ENCODE results near the gene COL15A1.
"Not testable (repeated sequence)": the region's sequence is repeated elsewhere in the genome, so short reads cannot be mapped to it uniquely, and the experiment has no call there.

COL15A1 gene

DNA sequence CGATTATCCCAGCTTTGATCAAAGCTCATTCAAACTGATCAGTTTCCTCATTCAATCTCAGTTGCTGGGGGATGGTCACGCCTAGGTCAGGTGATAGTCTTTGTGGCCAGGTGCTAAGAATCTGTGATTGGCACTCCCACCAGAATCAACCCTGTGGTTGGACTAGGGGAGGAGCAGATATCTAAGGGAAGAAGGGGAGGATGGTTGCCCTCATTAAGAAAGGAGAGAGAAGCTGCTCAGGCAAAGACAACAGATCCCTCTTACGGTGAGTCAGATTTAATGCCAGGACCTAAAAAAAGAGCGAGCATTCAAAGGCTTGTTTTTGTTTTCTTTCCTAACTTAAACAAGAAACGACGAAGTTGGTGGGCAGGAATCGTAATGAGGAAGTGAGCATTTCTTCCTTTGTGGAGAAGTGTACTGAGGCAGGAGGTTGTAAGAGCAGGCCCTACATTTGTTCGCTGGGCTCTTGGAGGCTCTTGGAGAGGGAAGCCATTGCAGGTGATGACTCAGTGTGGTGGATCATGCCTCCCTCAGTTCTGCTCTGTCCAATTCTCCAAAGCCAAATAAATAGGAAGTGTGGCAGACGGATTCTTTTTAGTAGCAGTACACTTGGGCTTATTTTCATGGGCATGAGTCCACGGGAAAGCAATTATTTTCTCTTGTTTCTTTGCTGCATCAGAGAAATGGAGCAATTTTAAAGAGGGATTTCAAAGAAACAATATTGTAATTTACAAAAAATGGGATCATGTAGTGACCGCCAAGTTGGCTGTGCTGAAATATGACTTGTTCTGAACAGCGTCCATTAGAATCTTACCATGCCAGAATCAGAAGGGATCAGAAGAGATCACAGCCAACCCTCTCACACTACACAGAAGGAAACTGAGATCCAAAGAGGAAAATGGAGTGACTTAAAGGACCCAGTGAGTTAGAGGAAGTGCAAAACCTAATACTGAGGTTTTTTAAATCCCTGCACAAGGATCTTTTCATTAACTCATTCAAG lies 142.5 kb downstream of the COL15A1 start:
- DNase-seq: no peak

DNA sequence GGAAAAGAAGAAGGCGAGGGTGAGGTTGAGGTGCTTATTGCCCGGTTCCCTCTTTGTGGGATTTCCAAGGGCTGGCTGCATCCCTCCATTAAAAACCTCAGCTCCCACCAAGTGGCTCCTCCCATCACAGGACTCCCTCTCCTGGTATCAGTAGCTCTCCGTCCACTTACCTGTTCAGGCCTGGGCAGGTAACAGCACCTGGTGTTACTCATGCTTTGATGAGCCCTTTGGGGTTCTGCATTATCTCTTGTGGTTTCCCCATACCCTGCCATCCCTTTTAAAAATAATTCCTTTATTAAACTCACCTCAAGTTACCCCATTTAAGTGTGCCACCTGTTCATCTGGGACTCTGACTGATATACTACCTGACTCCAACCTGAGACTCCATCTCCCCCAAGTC lies 143.8 kb downstream of the COL15A1 start:
- no peak for DNase-seq

DNA sequence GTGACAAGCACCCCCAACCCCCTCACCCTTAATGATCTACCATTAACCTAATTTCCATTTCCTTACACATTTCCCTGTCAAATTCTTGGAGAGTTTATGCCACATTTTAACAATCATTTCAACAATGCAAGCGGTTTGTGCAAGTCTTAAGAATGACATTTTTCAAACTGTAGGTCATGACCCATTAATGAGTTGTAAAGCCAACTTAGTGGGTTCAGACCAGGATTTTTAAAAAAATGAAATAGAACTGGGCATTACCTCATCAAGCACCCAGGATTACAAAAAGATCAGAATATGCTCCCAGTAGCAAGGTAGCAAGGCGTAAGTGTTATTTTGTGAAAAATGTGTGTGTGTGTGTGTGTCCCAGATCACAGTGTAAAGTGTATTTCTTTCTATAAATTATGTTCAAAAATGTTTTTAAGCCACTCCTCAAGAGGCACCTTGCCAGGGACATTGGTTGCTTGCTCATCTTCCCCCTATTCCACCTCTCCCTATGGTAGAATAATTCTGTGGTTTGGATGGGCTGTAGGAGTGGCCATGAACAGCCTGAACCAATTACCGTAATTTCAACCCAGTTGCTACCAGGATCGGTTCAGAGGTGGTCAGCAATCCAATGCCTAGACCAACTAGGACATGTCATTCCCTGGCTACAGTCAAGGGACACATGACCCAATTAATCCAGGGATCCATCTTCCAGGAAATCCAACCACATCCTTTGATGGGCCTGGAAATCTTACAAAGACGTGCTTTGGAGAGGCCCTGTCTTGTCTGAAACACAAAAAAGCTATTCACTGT lies 146.8 kb downstream of the COL15A1 start:
- no peak for DNase-seq

DNA sequence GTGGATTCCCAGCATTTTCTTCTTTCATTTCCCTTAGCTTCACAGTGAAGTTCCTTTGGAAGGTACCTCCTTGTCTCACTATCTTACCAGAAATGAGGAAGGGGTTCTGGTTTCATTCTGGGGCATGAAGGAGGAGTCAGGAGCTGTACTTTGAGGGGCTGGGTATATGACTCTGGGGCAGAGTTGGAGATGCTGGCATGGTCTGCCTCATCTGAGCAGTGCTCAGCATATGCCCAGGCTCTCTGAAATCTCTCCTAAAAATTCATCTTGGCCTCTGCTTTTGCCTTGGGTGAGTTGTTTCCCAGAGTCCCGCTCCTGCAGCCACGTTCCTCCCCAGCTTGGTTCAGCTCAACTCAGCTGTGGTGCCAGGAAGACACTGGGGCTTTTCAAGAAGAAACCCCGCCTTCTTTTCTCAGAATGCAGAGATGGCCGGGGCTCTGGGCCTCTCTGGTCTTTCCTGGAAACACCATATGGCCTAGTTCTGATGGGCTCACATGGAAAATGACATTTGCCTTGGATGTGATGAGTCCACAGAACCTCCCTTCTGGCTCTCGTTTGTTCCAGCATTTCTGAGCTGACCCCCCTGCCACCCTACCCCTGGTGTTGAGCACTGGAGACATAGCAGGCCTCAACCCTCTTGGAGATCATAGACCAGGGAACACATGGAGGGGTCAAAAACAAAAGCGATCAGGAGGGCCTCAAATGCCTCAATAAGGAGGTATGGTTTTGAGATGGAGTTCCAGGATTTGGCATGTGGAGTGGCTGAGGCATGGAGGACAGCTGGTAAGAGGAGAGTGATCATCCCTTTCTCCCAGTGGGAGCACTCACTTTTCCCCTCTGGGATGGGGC lies 149.2 kb downstream of the COL15A1 start:
- no peak for DNase-seq

DNA sequence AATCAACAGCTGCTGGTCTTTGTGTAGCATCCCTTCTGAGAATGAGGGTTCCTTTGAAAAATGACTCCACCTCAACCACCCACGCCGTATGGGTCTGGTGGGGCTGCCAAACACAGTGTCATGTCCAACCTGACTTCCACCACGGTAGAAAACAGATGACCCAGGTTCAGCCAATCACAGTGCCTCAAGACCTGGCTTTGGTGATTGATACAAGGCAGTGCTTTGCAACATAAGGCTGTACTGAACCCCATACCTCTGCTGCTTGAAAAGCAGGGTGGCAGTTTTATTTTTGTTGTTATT lies 149.7 kb downstream of the COL15A1 start:
- no peak for DNase-seq

DNA sequence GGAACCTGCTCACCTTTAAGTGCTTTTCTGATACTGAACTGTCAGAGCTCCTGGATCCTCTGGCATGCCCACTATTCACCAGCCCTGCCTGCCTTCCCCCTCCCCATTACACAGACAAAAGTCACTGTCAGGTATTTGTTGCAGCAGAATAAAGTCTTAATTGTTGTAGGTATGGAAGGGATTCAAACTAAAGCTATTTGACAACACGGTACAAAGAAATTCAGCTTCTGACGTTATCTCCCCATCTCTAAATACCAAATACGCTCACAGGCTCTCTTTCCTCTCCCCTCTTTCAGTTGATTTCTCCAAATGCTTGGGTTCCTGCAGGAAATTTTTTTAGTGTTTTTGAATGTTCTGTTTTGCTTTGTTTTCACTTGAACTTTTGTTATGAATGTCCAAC lies 151.9 kb downstream of the COL15A1 start:
- DNase-seq: no peak

DNA sequence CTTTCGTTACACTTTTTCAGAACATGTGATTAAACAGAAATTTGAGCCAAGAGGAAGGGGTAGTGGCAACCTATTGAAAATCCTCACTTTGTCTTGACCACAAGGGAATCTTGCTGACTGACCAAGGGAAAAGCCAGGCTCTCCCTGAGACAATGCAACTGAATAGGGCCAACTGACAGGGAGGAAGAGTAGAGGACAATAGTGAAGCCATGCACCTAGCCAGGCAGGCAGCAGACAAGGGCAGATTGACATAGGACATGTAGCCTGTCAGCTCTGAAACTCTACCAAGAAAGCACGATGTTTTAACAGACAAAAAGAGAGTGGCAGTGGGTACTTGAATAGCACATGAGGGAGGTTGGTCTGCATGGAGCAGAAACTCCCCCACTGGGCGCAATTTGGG lies 152.7 kb downstream of the COL15A1 start:
- DNase-seq: no peak

DNA sequence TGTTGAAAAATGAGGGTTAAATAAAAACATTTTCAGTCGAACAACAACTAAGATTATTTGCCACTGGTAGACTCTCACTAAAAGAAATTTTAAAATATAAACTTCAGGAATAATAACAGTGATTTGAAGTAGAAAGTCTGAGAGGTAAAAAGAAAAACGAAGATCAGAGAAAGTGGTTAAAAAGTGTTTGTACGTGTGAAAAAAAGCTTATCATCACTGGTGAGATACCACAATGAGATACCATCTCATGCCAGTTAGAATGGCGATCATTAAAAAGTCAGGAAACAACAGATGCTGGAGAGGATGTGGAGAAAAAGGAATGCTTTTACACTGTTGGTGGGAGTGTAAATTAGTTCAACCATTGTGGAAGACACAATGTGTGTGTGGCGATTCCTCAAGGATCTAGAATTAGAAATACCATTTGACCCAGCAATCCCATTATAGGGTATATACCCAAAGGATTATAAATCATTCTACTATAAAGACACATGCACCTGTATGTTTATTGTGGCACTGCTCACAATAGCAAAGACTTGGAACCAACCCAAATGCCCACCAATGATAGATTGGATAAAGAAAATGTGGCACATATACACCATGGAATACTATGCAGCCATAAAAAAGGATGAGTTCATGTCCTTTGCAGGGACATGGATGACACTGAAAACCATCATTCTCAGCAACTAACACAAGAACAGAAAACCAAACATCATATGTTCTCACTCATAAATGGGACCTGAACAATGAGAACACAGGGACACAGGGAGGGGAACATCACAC lies 156.3 kb downstream of the COL15A1 start:
- not testable (repeated sequence) for DNase-seq

DNA sequence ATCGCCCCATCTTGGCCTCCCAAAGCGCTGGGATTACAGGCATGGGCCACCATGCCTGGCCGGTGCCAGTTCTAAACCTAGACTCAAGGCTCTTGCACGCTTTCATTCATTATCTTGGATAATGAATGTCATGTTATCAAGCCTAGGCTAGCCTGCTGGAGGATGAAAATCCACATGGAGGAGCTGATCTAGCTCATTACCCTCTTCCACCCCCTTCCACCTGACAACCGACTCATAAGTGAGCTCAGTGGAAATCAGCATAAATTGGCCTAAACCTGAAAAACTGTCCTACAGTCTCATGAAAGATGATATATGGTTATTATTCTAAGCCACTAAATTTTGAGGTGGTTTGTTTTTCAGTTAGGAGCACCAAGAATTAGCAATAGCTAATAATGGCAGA lies 157.6 kb downstream of the COL15A1 start:
- no peak for DNase-seq

DNA sequence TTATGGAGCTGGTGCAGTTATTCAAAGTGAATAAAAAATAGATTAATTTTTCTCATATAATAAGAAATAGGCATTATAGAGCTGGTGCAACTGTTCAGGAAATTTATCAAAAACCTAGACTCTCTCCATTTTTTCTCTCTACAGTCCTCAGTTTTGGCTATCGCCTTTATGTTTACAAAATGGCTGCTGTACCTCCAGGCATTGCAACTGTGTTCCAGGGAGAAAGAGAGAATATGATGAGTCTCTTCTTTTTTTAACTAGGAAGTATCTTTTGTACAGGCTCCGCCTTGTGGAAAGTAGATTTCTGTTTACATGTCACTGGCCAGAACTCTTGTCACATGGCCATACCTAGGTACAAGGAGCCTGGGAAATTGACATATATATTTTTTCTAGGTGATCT lies 158.1 kb downstream of the COL15A1 start:
- DNase-seq: no peak

DNA sequence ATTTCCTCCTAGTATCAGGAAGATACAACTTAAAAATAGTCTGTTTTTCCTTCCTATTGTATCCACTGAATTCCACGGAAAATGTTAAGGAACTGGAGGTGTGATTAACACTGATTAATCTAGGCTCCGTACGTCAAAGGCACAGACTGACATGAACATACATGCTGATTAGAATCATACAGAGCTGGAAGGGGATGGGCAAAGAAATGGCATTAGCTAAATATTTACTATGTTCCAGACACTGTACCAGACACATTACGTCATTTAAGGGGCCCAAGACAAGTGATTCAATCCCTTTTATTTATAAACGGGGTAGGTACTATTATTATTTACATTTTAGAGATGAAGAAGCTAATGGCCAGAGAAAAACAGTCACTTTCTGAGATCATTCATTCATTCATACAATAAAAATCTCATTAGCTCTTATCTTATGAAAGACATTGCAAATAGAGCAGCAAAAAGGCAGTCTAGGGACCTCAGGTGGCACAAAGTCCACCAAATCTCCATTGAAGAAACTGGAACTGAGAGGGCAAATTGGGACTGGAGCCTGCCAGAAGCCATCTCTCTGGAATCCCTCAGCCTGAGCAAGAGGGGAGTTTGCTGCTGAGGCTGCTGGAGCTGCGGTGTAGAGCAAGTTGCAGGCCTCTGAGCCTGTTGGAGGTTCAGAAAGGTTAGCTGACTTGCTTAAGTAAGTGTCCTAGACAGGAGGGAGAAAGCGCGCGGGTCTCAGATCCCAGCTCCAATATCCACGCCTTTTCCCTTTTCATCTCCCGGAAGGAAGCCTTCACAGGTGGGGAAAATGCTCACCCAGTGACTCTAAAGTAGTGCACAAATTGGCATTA lies 159.6 kb downstream of the COL15A1 start:
- peak; percentile 28 for DNase-seq

DNA sequence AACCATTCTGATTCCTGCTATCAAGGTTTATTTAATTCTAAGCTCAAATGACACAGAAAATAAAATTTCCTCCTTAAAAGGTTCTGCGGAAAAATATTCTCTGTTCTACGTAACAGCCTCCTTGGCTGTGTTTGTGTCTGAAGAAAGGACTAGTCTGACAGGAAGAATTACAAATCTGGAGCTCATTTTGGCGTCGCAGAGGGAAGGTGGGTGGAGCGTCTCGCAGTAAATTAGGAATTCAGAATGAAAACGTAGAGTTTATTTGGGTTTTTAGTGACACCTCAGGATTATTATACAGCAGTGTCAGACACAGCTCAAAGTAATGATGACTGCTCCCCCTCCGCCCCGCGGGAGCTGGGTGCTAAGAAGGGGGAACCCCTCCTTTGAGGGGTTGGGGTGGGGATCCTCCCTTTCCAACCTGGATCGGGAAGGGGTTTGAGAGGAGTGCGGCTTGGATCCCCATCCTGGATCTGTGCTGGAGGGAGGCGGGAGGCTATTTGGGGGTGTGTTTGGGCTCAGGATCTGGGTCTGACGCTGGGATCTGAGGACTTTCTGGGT lies 160.3 kb downstream of the COL15A1 start:
- DNase-seq: no peak

DNA sequence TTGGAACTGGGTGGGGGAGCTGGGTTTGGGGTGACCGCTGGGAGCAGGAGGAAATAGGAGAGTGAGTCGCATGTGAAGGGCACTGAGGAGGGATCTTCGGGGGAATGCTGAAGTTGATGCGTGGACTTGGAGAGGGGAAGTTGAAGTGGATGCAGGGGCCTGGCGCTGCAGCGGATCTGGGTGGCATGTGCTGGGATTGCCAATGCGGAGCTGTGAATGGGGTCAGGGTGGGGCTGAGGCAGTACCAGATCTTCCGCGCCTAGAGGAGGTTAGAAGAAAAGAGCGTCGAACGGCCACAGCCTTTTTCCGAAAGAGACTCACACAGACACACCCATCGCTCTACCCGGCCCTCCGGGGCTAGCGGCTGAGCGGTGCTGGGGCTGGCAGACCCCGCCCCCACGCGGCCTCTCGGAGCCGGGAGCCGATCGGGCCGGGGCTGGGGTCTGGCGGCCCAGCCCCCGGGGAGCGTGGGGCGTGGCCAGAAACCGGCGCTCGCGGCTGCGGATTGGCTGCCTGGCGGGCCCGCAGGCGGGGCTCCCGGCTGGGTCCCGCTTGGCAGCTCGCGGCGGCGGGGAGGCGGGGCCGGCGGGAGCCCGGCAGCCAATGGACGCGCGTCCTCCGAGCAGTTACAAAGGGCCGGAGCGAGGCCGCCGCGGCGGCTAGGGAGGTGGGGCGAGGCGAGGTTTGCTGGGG lies 160.9 kb downstream of the COL15A1 start, which contains the start of gene TGFBR1:
TGFBR1 (plus strand) TSS at position 655 of the 693 bp plus-strand sequence. CDS start 93 bp downstream, outside the sequence.
- DNase-seq: peak; percentile 94

DNA sequence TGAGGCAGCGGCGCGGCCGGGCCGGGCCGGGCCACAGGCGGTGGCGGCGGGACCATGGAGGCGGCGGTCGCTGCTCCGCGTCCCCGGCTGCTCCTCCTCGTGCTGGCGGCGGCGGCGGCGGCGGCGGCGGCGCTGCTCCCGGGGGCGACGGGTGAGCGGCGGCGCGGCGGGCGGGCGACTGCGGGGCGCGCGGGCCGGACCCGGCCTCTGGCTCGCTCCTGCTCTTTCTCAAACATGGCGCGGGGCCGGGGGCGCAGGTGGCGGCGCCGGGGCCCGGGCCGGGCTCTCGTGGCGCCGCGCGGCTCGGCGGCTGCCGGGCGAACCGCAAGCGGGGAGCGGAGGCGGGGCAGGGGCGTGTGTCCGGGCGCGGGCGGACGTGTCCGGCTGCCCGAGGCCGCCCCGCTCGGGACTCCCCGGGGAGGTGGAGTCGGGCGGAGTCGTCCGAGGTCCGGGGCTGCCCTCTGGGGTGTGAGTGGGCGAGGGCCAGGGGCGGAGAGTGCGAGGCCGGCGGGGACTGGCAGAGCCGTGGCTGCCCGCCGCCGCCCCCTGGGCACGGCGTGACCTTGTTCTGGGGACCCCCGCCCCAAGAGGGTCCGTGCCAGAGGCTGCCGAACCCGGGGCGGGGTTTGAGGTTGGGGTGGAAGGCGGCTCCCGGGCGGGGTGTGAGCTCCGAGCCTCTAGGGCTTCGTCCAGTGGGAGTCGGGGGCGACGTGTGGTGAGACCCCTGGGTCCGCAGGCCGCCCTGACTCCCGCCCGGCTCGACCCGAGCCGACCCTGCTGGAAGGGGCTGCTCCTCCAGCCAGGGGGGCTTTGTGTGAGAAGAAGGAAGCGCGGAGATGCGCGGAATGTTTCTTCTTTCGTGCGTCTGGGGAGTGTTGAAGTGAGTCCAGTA lies 161.7 kb downstream of the COL15A1 start:
- DNase-seq: peak; percentile 89

DNA sequence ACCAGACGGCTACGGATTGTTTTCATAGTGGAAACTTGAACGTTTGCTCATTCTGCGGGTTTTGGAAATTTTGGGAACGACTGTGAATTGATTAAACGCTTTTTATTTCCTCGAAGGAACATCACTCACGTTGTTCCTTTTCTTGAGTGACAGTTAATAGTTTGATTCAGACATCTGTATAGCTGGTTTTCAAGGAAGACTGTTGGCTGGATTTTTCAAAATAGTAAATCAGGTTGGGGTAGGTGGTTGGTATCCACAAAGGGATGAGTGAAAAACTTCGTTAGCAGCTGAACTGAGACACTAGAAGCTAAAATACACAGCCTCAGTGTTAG lies 162.3 kb downstream of the COL15A1 start:
- no peak for DNase-seq

DNA sequence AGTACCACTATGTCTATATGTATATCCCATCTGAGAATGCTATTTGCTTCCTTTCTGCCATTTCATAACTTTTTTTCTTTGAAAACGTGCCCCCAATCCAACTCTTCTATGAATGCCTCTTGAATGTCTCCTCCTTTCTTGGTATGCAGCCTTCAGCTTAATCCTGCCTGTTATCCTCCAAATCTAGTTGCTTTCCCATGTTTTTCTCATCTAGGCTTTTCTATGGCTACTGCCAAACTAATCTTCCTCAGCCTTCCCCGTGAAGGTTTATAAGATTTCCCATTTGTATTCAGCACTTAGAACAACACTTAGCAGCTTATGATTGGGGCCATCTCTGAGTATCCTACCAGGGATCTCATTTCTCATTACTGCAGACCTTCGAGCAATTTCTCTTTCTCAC lies 163.7 kb downstream of the COL15A1 start:
- no peak for DNase-seq

DNA sequence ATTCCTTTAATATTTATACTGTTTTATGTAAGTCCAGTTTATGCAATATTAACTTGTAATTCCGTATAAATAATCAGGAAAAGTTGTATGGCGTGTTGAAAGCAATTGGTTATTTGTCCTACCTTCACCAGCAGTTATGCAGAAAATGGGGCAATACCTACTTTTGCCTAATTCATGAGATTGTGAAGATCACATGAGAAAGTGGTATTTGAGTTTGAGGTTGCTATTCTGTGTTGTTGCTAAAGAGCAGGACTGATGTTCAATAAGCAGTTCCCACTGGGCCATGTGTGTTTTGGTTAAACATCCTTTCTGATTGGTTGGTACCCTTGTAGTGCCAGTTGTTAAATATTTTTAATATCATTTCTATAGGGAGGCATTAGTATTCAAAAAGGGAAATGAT lies 164.4 kb downstream of the COL15A1 start:
- DNase-seq: no peak

DNA sequence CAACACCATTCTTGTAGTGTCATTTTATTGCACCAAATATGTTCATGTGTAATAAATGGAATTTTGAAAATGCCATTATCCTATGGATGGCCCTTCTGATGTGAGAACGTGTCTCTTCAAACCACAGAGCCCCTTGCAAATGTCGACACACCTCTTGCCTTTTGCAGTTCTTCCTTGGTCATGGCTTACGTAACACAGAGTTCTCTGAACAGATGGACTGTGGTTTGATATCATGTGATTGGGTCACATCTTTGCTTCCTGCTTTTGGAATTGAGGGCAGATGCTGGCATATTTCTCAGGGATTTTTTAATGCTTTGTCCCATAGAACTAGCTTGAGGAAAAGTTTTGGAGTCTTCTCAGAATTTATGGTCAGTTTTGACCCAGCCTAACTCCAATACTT lies 165.8 kb downstream of the COL15A1 start:
- no peak for DNase-seq

All from right kidney (tissue), 1 donor.